ENCODE results near the gene GCC2. TPM values are rescaled to one million over a fixed set of nuclear protein-coding genes. Genes with fewer than 3 reads are reported as not detected.

GCC2 gene
- total and polyA plus RNA-seq, 9 of the 15 experiments (the other 6 are each of a cell fraction or from before 2014, with no cell fraction given), result 11.4 to 35.7 (median 19.9) TPM

GRCh38 chr2:108448678-108449409 lies at the start of gene GCC2 (continued):
- TF ChIP-seq RNF219 (CRISPR knock-in tag; IDR thresholded peaks at IDR 0.05), result no peak
- TF ChIP-seq ZNF644 (tag; IDR thresholded peaks at IDR 0.05; ENCODE audit: low read depth), result no peak
- no peak for TF ChIP-seq ZNF408 (CRISPR knock-in tag; IDR thresholded peaks at IDR 0.05; ENCODE audit: low read depth)
- no peak for TF ChIP-seq THRA (IDR thresholded peaks at IDR 0.05)
- TF ChIP-seq SAP30 (IDR thresholded peaks at IDR 0.05; ENCODE audit: borderline replicate concordance, insufficient read depth, low read depth, low read length, poor library complexity, severe bottlenecking), result peak; percentile 71
- TF ChIP-seq ZNF780A (CRISPR knock-in tag; IDR thresholded peaks at IDR 0.05), result no peak
- no peak for TF ChIP-seq HDAC2 (IDR thresholded peaks at IDR 0.05)
- TF ChIP-seq SIN3A (IDR thresholded peaks at IDR 0.05; ENCODE audit: borderline replicate concordance in 2 of 2, control insufficient read depth in 1 of 2, low read depth in 2 of 2, low read length in 2 of 2), result peak; percentile 66 to 95; a peak in 3 of 4 replicates
- TF ChIP-seq E4F1 (CRISPR knock-in tag; IDR thresholded peaks at IDR 0.05; ENCODE audit: borderline replicate concordance), result no peak
- no peak for TF ChIP-seq NFXL1 (CRISPR knock-in tag; IDR thresholded peaks at IDR 0.05)
- no peak for TF ChIP-seq HNRNPL (IDR thresholded peaks at IDR 0.05; ENCODE audit: low read depth, low read length)
- 0 out of 2 replicates have a peak, but pooled peaks have one; percentile 32 for TF ChIP-seq MYC (IDR thresholded peaks at IDR 0.05; ENCODE audit: low read depth, low read length)
- no peak for TF ChIP-seq MYC (CRISPR knock-in tag; IDR thresholded peaks at IDR 0.05; ENCODE audit: borderline replicate concordance, low read depth)
- no peak for TF ChIP-seq MITF (IDR thresholded peaks at IDR 0.05)
- TF ChIP-seq TAL1 (IDR thresholded peaks at IDR 0.05), result no peak
- TF ChIP-seq MAZ (CRISPR knock-in tag; conservative IDR thresholded peaks at IDR 0.05 in 1 of 2, IDR thresholded peaks at IDR 0.05 in 1 of 2), result peak; percentile 82 to 88
- TF ChIP-seq ZNF668 (CRISPR knock-in tag; IDR thresholded peaks at IDR 0.05), result no peak
- peak; percentile 98 for TF ChIP-seq ELF1 (tag; IDR thresholded peaks at IDR 0.05)
- no peak for TF ChIP-seq DNMT1 (IDR thresholded peaks at IDR 0.05)
- peak; percentile 89 for TF ChIP-seq PHF20 (IDR thresholded peaks at IDR 0.05; ENCODE audit: partially characterized antibody)
- peak; percentile 40; the same call in 1 of the 2 replicates for TF ChIP-seq CEBPB (tag; IDR thresholded peaks at IDR 0.05)
